GM18861 (cell line): Measurements from ENCODE around the gene KCP.

Source experiments
- ATAC-seq: cut with Tn5 transposase; IDR thresholded peaks from one replicate; pipeline ENCODE4 v1.9.1; 2021; ENCODE audit not compliant: unreplicated experiment

KCP gene

DNA sequence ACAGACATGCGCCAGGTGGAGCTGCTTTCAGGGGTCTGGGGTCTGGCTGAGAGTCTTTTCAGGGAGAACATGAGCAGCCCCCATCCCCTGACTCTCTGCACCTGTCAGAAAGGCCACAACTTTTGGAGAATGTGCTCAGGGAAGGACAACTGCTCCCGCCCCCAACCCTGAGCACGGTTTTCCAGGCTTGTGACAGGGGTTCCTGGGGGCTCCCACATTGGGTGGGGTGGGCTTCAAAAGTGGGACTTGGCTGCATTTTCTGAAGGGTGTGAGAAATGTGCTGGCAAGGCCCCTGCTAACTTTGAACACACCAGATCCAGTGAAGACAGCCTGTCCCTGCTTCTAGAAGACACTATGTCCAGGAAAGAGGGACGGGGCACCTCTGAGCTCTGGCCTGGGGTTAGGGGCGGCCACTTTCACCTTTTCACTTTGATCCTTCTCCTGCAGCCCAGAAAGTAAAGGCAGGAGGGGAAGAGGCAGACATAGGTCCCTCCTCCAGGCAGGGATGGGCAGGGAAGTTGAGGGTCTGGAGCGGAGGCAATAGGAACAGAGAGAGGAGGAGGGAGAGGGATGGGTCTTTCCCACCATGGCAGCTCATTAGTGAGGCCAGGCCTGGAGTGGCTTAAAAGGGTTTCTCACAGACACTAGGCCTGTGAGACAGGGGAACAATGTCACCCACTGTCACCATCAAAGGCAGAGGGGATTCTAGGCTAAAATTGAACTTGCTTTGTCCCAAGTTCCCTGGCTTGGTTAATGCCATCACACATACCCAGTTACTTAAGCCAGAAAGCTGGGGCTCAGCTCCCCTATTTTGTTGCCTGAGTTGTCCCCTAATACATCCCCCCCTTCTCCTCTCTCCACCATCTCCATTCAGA is 1.5 kb downstream of the KCP start:
- ATAC-seq = no peak

DNA sequence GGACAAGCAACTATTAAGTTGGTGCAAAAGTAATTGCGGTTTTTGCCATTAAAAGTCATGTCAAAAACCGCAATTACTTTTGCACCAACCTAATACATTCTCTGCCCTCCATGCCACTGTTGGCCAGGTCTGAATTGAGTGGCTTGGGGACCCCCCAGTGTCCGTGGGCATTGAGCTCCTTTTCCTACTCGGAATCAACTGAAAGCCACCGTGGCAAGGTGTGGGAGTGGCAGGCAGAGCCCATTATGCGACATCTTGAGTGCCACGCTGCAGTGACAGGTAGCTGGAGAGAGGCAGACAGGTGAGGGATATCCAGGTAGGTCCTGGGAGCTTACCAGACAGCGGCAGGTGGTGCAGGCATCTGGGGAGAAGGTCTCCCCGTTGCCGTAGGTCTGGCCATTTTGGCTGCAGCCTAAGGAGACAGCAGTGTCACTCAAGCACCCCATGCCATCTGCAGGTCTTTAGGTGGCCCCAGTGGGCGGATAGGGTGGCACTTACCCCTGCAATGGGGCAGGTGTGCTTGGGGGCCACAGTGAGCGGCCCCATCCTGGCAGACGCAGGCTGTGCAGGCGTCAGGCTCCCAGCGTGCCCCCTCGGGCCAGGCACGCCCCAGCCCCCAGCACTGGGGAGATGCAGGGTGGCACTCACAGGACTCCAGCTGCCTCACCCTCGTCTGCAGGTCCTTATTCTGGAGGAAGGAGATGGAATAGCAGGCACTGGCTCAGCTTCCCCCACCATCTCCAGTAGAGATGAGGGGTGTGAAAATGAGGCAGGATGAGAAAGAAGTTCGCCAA is 3.5 kb downstream of the KCP start:
- ATAC-seq = no peak

DNA sequence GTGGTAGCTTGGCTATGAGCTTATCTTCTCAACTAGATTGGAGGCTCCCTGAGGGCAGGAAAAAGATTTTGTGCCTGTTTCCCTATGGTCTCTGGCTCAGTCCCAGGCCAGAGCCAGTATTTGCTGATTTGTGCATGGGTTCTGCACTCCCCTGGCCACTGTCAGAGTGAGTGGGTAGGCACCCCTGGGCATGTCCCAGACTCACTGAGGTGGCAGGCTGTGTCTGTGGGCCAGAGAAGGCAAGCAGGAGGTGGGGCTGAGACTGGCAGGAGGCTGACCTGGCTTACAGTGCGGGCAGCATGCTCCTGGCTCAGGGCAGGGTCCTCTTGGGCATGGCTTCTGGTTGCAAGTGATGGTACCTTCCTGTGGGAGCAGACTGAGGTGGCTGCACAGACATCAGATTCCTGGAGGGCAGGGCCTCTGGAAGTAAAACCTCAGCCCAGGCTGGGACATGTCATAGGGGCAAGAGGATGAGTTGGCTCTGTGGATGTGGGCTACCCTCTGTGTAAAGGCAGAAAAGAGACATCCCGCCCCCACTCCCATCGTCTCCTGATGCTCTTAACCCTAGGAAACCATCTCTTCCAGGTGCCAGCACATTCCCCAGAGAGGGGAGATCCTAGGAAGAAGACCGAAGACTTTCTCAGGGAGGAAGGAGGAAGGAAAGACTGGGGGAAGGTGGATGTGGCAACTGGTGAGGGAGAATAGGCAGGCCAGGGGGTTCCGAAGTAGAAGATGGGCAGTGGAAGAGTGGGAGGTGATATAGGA is 4.3 kb downstream of the KCP start:
- no peak for ATAC-seq

GRCh38 chr7:128904381-128905197 is 5.9 kb downstream of the KCP start:
- no peak for ATAC-seq

- ATAC-seq = no peak
Measured at GRCh38 chr7:128903621-128904361, 6.7 kb downstream of the KCP start.

GRCh38 chr7:128902761-128903585 is 7.5 kb downstream of the KCP start:
- ATAC-seq = no peak

- no peak for ATAC-seq
Measured at GRCh38 chr7:128900237-128900636, 10.3 kb downstream of the KCP start.

DNA sequence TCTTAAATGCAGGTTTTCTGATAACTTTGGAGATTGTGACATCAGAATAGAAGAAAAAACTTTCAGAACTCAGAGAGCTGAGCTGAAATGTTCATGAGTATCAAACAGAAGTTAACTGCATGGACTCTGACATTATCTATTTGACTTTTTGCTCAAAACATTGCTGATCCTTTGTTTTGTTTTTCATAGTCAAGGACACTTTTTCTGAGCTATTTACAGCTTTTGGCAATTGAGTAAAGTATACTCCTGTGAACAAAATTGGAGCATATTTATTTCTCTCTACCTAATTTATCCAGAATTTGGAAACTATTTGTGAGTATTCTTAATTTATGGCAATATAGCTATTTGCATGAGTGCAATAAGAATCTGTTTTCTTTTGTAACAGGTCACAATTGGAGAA is 11.1 kb downstream of the KCP start:
- ATAC-seq = no peak

GRCh38 chr7:128895320-128895719 is 15.2 kb downstream of the KCP start:
- ATAC-seq = no peak

DNA sequence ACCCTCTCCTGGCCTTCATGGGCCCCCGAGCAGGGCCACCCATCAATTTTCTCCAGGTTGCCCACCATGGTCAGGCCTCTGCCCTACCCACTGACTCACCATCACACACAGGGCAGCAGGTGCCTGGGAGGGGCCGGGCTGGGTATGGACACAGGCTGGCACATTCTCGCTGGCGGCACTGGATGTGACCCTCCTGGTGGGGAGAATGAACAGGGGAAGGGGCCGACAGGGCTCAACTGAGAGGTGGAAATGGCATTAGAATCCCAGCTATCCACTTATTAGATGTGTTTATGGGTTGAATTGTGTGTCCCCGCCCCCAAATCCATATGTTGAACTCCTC is 16.4 kb downstream of the KCP start:
- no peak for ATAC-seq

- no peak for ATAC-seq
Measured at GRCh38 chr7:128893251-128894100, 17.0 kb downstream of the KCP start.

DNA sequence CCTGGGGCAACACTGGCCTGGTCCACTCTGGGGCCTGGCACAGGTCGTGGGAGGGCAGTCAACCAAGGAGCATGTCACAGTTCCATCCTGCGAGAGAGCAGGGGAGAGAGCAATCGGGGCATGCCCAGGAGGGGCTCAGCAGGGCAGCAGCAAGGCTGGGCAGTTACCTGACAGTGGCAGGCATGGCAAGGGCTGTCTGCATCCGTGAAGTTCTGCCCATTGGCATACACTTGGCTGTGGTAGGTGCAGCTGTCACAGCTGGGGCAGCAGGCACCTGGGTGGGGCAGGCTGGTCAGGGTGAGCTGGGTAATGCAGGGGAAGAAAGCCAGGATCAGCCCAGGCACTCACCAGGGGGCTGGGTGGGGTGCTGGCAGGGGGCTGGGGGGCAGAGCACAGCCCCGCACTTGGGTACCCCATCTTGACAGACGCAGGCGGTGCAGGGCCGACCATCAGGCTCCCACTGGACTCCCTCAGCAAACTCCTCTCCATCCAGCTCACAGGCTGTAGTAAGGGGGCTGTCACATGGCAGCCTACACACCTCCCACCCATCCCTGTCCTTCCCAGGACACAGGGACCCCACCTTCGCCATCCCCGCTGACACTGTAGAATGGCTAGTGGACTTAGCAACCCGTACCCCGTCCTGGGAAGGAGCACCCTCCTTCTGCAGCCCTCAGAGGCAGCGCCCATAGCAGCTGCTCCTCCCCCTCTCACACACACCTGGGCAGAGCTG is 17.8 kb downstream of the KCP start:
- ATAC-seq = no peak

DNA sequence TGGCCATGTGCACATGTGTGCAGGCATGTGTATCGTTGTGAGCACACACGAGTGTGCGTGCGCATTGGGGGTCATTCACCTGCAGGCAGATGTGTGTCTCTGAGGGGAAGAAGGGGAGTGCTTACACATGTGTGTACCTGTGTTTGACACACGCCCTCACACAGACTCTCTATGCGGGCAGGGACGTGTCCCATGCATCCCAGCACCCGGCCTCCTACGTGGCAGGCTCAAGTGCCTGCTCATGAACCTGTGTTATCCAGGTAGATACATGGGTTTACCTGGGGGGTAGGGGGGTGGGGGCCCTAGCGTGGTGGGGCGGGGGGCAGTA is 18.6 kb downstream of the KCP start:
- ATAC-seq = no peak

DNA sequence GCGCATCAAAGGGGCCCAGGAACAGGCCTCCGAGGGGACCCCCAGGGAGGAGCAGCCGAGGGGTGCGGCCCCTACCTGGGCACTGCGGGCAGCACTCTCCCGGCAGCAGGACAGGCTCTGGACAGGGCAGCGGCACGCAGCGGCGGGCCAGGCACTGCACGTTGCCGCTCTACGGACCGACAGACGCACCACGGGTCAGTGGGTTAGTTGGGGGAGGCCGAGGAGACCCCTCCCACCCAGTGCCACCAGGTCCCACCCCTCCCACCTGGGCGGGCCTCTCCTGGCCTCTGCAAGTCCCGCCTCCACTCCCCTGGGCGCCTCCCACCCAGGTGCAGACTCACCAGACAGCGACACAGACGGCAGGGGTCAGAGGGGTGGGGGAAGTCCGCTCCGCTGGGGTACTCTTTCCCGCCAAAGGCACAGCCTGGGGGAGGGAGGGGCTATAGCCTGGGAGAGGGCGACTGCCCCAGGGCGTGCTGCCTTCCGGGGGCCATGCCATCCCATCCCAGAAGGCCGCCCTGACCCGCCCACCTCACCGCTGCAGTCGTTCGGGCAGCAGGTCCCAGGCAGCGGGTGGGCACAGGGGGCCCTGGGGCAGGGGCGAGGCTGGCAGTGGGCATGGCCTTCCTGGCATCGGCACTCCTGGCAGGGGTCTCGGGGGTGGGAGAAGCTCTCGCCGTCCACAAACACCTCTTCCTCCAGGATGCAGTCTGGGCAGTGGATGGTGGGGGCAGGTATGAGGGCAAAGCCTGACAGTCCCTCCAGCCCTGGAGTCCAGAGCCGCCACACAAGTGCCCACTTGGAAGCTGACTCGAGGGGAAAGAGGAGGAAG is 19.2 kb downstream of the KCP start:
- no peak for ATAC-seq

- ATAC-seq = no peak
Measured at GRCh38 chr7:128890306-128891109, 20.0 kb downstream of the KCP start.

DNA sequence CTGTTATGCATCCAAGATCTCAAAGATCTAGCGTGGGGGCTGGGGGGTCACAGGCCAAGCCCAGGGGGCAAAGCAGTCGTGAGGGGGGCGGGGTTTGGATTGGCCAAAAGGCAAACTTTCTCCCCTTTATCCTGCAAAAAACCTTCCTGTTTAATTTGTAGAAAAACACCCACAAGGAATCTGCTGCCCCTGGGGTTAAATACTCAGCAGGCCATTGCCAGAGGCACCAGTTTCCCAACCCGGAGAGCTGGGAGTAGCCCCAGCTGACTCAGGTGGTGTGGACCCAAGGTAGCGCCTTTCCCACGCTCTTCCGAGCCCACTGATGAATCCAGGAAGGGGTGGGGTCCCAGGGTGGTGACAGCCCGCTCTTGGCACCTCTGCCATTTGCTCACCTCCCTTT is 21.4 kb downstream of the KCP start:
- no peak for ATAC-seq
